ENCODE data around the gene MARCHF2. TPM values are rescaled to one million over a fixed set of nuclear protein-coding genes. Genes with fewer than 3 reads are reported as not detected.
"Not testable (repeated sequence)": the region's sequence is repeated elsewhere in the genome, so short reads cannot be mapped to it uniquely, and the experiment has no call there.

The MARCHF2 gene
- total and polyA plus RNA-seq, 8 donors, result 8.8 to 22.6 (median 11.4) TPM

- intact Hi-C loops (cut with DNase I), result no loop called here
- no peak for ATAC-seq
- TF ChIP-seq, protein P1, sequence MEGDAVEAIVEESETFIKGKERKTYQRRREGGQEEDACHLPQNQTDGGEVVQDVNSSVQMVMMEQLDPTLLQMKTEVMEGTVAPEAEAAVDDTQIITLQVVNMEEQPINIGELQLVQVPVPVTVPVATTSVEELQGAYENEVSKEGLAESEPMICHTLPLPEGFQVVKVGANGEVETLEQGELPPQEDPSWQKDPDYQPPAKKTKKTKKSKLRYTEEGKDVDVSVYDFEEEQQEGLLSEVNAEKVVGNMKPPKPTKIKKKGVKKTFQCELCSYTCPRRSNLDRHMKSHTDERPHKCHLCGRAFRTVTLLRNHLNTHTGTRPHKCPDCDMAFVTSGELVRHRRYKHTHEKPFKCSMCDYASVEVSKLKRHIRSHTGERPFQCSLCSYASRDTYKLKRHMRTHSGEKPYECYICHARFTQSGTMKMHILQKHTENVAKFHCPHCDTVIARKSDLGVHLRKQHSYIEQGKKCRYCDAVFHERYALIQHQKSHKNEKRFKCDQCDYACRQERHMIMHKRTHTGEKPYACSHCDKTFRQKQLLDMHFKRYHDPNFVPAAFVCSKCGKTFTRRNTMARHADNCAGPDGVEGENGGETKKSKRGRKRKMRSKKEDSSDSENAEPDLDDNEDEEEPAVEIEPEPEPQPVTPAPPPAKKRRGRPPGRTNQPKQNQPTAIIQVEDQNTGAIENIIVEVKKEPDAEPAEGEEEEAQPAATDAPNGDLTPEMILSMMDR (IDR thresholded peaks at IDR 0.05), result no peak
Measured at GRCh38 chr19:8429044-8429443, 15.9 kb downstream of the MARCHF2 start.

DNA sequence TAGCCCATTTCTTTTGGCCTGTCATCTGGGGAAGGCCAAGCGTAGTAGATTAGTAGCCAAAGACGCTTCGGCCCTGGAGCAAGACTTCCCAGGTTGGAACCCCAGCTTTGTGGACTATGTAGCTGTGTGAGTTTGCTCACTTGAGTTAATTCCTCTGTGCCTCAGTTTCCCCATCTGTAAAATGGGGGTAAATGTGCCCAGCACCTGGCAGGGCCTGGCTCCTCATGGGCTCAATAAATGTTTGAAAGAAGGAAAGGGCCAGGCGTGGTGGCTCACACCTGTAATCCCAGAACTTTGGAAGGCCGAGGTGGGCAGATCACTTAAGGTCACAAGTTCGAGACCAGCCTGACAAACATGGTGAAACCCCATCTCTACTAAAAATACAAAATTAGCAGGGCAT lies 16.7 kb downstream of the MARCHF2 start:
- Histone ChIP-seq H3K4me3 (no peak overlapping the region), H3K27ac (no peak overlapping the region), H3K9me3 (no peaks in the 10 kb centered on the region), H3K36me3 (no peaks in the 10 kb centered on the region), H3K4me1 (peaks cover 0 to 9% (median 4%) of the 10 kb centered on the region in 3 donors), H3K27me3 (no peaks in the 10 kb centered on the region)
- WGBS, 2 donors, result 94 to 95% methylated on average over 6 of the region's 6 CpGs
- FAIRE-seq (no peak), DNase-seq (no peak), ATAC-seq (no peak)
- TF ChIP-seq, protein P1 (IDR thresholded peaks at IDR 0.05), result no peak
- intact Hi-C loops (cut with DNase I), result no loop called here

More at GRCh38 chr19:8429044-8429443, 15.9 kb downstream of the MARCHF2 start:
- DNase-seq (no peak), FAIRE-seq (no peak)
- no peaks in the 10 kb centered on the region for H3K9me3 ChIP-seq
- WGBS, 2 donors, result 93% methylated on average over 6 of the region's 6 CpGs
- H3K36me3 ChIP-seq, result no peaks in the 10 kb centered on the region
- no peak overlapping the region for H3K4me3 ChIP-seq
- no peak overlapping the region for H3K27ac ChIP-seq
- H3K4me1 ChIP-seq, result peaks cover 0 to 4% (median 2%) of the 10 kb centered on the region in 3 donors
- no peaks in the 10 kb centered on the region for H3K27me3 ChIP-seq

DNA sequence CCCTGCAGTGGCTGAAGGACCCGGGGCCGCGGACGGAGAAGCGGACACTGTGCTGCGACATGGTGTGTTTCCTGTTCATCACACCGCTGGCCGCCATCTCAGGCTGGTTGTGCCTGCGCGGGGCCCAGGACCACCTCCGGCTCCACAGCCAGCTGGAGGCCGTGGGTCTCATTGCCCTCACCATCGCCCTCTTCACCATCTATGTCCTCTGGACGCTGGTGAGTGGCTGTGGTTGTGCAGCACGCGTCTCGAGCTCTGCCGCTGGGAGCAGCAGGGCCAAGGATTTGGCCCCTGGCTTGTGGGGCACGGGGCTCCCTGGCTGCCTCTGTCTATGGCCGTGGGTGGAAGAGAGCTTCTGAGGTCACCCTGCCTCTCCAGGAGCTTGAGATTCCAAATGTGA lies 17.5 kb downstream of the MARCHF2 start:
- Histone ChIP-seq H3K4me1 (peaks cover 0 to 9% (median 4%) of the 10 kb centered on the region in 3 donors), H3K36me3 (no peaks in the 10 kb centered on the region), H3K9me3 (no peaks in the 10 kb centered on the region), H3K27ac (no peak overlapping the region), H3K4me3 (no peak overlapping the region), H3K27me3 (no peaks in the 10 kb centered on the region)
- no peak for ATAC-seq
- peak in 1 of 6 donors; percentile 11 for DNase-seq
- intact Hi-C loops (cut with DNase I), result no loop called here
- 93 to 94% methylated on average over 20 of the region's 20 CpGs for WGBS, 2 donors
- no peak for FAIRE-seq
- TF ChIP-seq, protein P1 (IDR thresholded peaks at IDR 0.05), result no peak

GRCh38 chr19:8438236-8438635 lies 25.1 kb downstream of the MARCHF2 start:
- ATAC-seq, result no peak
- no peak for FAIRE-seq
- Histone ChIP-seq H3K36me3 (no peaks in the 10 kb centered on the region), H3K9me3 (no peaks in the 10 kb centered on the region), H3K4me3 (no peak overlapping the region), H3K27ac (no peak overlapping the region), H3K27me3 (no peaks in the 10 kb centered on the region), H3K4me1 (peaks cover 0 to 9% (median 4%) of the 10 kb centered on the region in 3 donors)
- TF ChIP-seq, protein P1 (IDR thresholded peaks at IDR 0.05), result no peak
- DNase-seq, result peak in 2 of 6 donors; percentile 34 to 41
- WGBS, 2 donors, result 95 to 96% methylated on average over 12 of the region's 12 CpGs
- intact Hi-C loops (cut with DNase I), result no loop called here

DNA sequence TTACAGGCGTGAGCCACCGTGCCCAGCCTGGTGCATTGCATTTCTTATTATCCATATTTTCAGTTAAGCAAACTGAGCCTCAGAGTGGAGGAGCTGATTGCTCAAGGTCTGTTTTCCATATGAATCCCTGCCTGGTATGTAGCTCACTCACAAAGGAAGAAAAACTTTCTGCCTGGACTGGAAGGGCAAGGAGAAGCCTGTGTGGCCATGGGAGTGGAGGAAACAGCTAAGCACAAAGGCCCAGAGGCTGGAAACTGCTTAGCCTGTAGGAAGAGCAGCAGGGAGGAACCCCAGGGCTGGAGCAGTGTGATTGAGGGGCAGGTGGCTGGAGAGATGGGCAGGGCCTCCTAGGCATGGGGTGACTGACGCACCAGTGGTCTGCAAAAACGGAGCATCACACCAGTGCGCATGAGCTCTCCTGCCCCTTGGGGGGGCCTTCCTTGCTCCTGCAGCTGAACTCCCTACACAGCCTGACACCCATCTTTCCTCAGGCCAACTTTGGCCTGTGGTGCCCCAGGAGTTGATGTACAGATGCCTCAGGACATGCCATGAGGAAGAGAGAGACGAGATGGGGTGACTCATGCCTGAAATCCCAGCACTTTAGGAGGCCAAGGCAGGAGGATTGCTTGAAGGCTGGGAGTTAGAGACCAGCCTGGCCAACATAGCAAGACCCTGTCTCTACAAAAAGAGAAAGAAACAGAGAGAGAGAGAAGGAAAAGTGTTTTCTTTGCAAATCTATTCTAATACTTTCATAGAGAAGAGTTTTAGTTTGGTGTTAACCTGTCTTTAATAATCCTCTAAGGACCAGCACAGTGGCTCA lies 28.8 kb downstream of the MARCHF2 start:
- no peaks in the 10 kb centered on the region for H3K36me3 ChIP-seq
- H3K27me3 ChIP-seq, result no peaks in the 10 kb centered on the region
- 85 to 88% methylated on average over 6 of the region's 6 CpGs for WGBS, 2 donors
- intact Hi-C loops (cut with DNase I), result no loop called here
- ATAC-seq (no peak), FAIRE-seq (no peak), DNase-seq (peak in 2 of 6 donors; percentile 28 to 36)
- peaks cover 1 to 10% (median 3%) of the 10 kb centered on the region in 3 donors for H3K4me1 ChIP-seq
- H3K9me3 ChIP-seq, result no peaks in the 10 kb centered on the region
- no peak overlapping the region for H3K27ac ChIP-seq
- TF ChIP-seq, protein P1 (IDR thresholded peaks at IDR 0.05), result no peak
- no peak overlapping the region for H3K4me3 ChIP-seq

GRCh38 chr19:8444140-8444676 lies 31.1 kb downstream of the MARCHF2 start:
- WGBS, 2 donors, result 20 to 21% methylated on average over 32 of the region's 32 CpGs
- H3K4me3 ChIP-seq, result peak overlapping the region; percentile 8 to 99 (median 96)
- DNase-seq, result peak in 1 of 6 donors; percentile 23
- ATAC-seq; H3K27me3 ChIP-seq; H3K9me3 ChIP-seq; H3K36me3 ChIP-seq; intact Hi-C loops (cut with DNase I); FAIRE-seq: not testable (repeated sequence)
- H3K27ac ChIP-seq, result peak overlapping the region; percentile 50 to 96 (median 91)
- peaks cover 24 to 33% (median 26%) of the 10 kb centered on the region in 3 donors for H3K4me1 ChIP-seq
